Gastrocnemius medialis (tissue), 4 donors: ENCODE data around the gene RAB5A. TPM values are rescaled to one million over a fixed set of nuclear protein-coding genes. Genes with fewer than 3 reads are reported as not detected.

Experiments
- ATAC-seq, 2 donors: fragments of 150-250 bp; one replicate each; pipeline ENCODE4 v1.9.1; 2016
- DNase-seq, 2 donors: peaks; one replicate each; pipeline ENCODE4 v3.0.0-alpha.2; 2019
- H3K27ac ChIP-seq, 4 donors: fragments of 200-600 bp; sonication (generic); 1 replicate in 1 of 4; 2 replicates in 3 of 4; pipeline ENCODE4 v1.5.1; 2016 to 2018; ENCODE audit warnings: mild to moderate bottlenecking in 2 of 4, moderate library complexity in 1 of 4
- H3K27me3 ChIP-seq, 3 donors: fragments of 200-600 bp; sonication (generic) in 2 of 3; 1 replicate in 1 of 3; 2 replicates in 2 of 3; pipeline versions ENCODE4 v1.5.1 to v1.6.0; 2016 to 2019; ENCODE audit warnings: mild to moderate bottlenecking in 1 of 3, moderate library complexity in 1 of 3
- H3K36me3 ChIP-seq, 2 donors: fragments of 200-600 bp; sonication (generic) in 1 of 2; one replicate each; pipeline ENCODE4 v1.5.1; 2017 to 2018
- H3K4me1 ChIP-seq, 2 donors: fragments of 200-600 bp; sonication (generic) in 1 of 2; one replicate each; pipeline ENCODE4 v1.5.1; 2016 to 2017; ENCODE audit warnings: mild to moderate bottlenecking in 2 of 2
- H3K4me3 ChIP-seq, 4 donors: fragments of 200-600 bp; sonication (generic) in 3 of 4; 1 replicate in 1 of 4; 2 replicates in 3 of 4; pipeline ENCODE4 v1.5.1; 2016 to 2019; ENCODE audit warnings: mild to moderate bottlenecking in 2 of 4
- H3K9me3 ChIP-seq, 3 donors: fragments of 200-600 bp; sonication (generic) in 2 of 3; 1 replicate in 1 of 3; 2 replicates in 2 of 3; pipeline ENCODE4 v1.5.1; 2016 to 2019
- CTCF ChIP-seq, 5 experiments: fragments of 450-650 bp in 3 of 5; fragments of 200-600 bp in 2 of 5; sonication (generic) in 2 of 5; IDR thresholded peaks in 4 of 5; conservative IDR thresholded peaks in 1 of 5; 1 replicate in 4 of 5; 2 replicates in 1 of 5; pipeline ENCODE4 v1.5.1; 2016 to 2019; ENCODE audit warnings: antibody characterized with exemption in 5 of 5, mild to moderate bottlenecking in 3 of 5, moderate library complexity in 3 of 5
- POLR2A ChIP-seq, 2 donors: fragments of 450-650 bp; IDR thresholded peaks; one replicate each; pipeline ENCODE4 v1.6.1; 2017; ENCODE audit warnings: antibody characterized with exemption in 2 of 2, mild to moderate bottlenecking in 2 of 2, moderate library complexity in 2 of 2
- in situ Hi-C, 4 donors: fragments of 200-750 bp; cut with MboI; loops; one replicate each; pipeline versions ENCODE4 v1.15.0 to v1.8.0; 2017; ENCODE audit warnings: low sequenced_read_pairs in 4 of 4
- intact Hi-C: fragments of 100-400 bp; cut with DNase I; formaldehyde crosslinking; loops from one replicate; pipeline ENCODE4 v1.15.1; 2023; ENCODE audit warnings: low total_unique reads
- total RNA-seq, 4 donors: library from RNA; depleted of rRNA; stranded (reverse); fragments of >200 nt; gene quantifications; one replicate each; pipeline versions ENCODE4 v1.1.0 to v1.2.3, GENCODE V29; 2016

RAB5A gene
- total RNA-seq, 4 donors from 2014 or later = 30.9 to 43.7 (median 35.5) TPM

- no peak overlapping the region for H3K4me3 ChIP-seq
- intact Hi-C loops (no loop called here), in situ Hi-C loops (loop anchor here in 1 of 4 donors (25.0 kb wide), 1 partner anchor 255 kb away; the partner anchor contains the start of gene SGO1)
- no peaks in the 10 kb centered on the region for H3K4me1 ChIP-seq
- DNase-seq (no peak), ATAC-seq (no peak)
- TF ChIP-seq POLR2A (IDR thresholded peaks at IDR 0.05) = no peak
- TF ChIP-seq CTCF (IDR thresholded peaks at IDR 0.05 in 4 of 5, conservative IDR thresholded peaks at IDR 0.05 in 1 of 5) = no peak
- no peaks in the 10 kb centered on the region for H3K9me3 ChIP-seq
- H3K27ac ChIP-seq = no peak overlapping the region
- H3K27me3 ChIP-seq = no peaks in the 10 kb centered on the region
- no peaks in the 10 kb centered on the region for H3K36me3 ChIP-seq
Observed at GRCh38 chr3:19932422-19932821, 14.5 kb upstream of the RAB5A start.

GRCh38 chr3:19934098-19934566, 12.8 kb upstream of the RAB5A start, which contains the start of gene EFHB:
Gene EFHB (minus strand): TSS chr3:19934217. CDS start chr3:19934018, 199 bp downstream.
- Histone ChIP-seq H3K9me3 (no peaks in the 10 kb centered on the region), H3K27ac (no peak within 1 kb of the TSS), H3K36me3 (no peaks in the 10 kb centered on the region), H3K4me1 (no peaks in the 10 kb centered on the region), H3K4me3 (no peak within 1 kb of the TSS), H3K27me3 (no peaks in the 10 kb centered on the region)
- ATAC-seq (no peak), DNase-seq (no peak)
- no peak for TF ChIP-seq CTCF (IDR thresholded peaks at IDR 0.05 in 4 of 5, conservative IDR thresholded peaks at IDR 0.05 in 1 of 5)
- no peak for TF ChIP-seq POLR2A (IDR thresholded peaks at IDR 0.05)
- in situ Hi-C loops = loop anchor here in 1 of 4 donors (25.0 kb wide), 1 partner anchor 253 kb away; the partner anchor contains the start of gene SGO1
- intact Hi-C loops = no loop called here

GRCh38 chr3:19937459-19938294, 9.2 kb upstream of the RAB5A start:
- intact Hi-C loops = no loop called here
- no peak overlapping the region for H3K27ac ChIP-seq
- no peak overlapping the region for H3K4me3 ChIP-seq
- no peak for ATAC-seq
- H3K4me1 ChIP-seq = no peaks in the 10 kb centered on the region
- DNase-seq = no peak
- H3K36me3 ChIP-seq = no peaks in the 10 kb centered on the region
- no peak for TF ChIP-seq POLR2A (IDR thresholded peaks at IDR 0.05)
- no peak for TF ChIP-seq CTCF (IDR thresholded peaks at IDR 0.05 in 4 of 5, conservative IDR thresholded peaks at IDR 0.05 in 1 of 5)
- in situ Hi-C loops = loop anchor here in 1 of 4 donors (25.0 kb wide), 1 partner anchor 250 kb away; the partner anchor contains the start of gene SGO1
- no peaks in the 10 kb centered on the region for H3K9me3 ChIP-seq
- H3K27me3 ChIP-seq = no peaks in the 10 kb centered on the region

- Histone ChIP-seq H3K27me3 (no peaks in the 10 kb centered on the region), H3K9me3 (no peaks in the 10 kb centered on the region), H3K4me3 (no peak overlapping the region), H3K36me3 (no peaks in the 10 kb centered on the region), H3K27ac (no peak overlapping the region), H3K4me1 (no peaks in the 10 kb centered on the region)
- TF ChIP-seq CTCF (IDR thresholded peaks at IDR 0.05 in 4 of 5, conservative IDR thresholded peaks at IDR 0.05 in 1 of 5) (no peak), POLR2A (IDR thresholded peaks at IDR 0.05) (no peak)
- no peak for ATAC-seq
- in situ Hi-C loops = loop anchor here in 1 of 4 donors (25.0 kb wide), 1 partner anchor 249 kb away; the partner anchor contains the start of gene SGO1
- intact Hi-C loops = no loop called here
- no peak for DNase-seq
Observed at GRCh38 chr3:19938295-19938627, 8.6 kb upstream of the RAB5A start.
